Putamen (tissue), 1 donor: ENCODE measurements around the gene MGAT5B.

ENCODE experiments used
- DNase-seq: peaks from one replicate; pipeline ENCODE4 v3.0.0-alpha.2; 2016; ENCODE audit warnings: low spot score

Gene MGAT5B

DNA sequence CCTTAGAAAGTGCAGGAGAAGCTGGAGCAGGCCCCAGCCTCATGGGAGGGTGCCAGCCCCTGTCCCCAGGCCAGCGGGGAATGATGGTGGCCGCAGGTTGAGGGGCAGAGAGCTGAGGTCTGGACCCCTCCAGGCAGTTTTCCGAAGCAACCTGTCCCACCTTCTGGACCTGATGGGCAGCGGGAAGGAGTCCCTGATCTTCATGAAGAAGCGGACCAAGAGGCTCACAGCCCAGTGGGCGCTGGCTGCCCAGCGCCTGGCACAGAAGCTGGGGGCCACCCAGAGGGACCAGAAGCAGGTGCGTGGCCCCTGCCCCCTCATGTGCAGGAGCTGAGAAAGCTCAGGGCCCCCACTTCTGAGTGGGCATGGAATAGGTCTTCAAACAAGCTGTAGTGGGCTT is 36.8 kb downstream of the MGAT5B start:
- no peak for DNase-seq

- DNase-seq, result no peak
Observed at GRCh38 chr17:76905836-76906235, 37.6 kb downstream of the MGAT5B start.

- no peak for DNase-seq
Observed at GRCh38 chr17:76906463-76906862, 38.3 kb downstream of the MGAT5B start.

- DNase-seq, result no peak
Observed at GRCh38 chr17:76907352-76907751, 39.1 kb downstream of the MGAT5B start.

GRCh38 chr17:76909971-76910760 is 42.0 kb downstream of the MGAT5B start:
- DNase-seq, result no peak

DNA sequence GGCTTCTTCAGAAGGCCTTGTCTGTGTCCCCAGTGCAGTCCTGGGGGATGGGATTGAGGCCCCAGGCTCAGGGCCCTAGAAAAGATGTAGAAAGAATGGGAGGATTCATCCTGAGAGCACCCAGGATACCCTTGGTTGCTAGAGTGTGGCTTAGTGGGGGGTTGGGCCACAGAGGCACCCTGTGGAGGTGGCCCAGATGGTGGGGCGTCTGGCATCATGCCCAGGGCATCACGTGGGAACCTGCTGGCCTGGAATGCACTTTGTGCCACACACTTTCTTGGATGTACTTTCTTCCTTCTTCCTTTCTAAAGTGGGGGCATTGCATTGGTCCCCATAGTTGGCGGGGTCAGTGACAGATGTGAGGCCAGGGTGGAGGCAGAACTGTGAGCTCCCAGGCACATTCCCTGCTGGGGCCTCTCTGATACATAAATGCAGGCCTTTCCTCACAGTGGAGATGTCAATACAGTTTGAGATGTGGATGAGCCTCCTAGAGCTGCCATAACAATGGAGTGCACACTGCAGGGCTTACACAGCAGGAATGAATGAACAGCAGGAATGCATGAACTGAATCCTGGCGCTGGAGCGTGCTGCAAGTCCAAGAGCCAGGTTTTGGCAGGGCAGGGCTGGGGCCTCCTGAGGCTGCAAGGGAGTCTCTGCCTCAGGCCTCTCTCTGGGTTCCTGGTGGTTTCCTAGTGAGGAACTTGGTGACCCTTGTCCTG is 43.3 kb downstream of the MGAT5B start:
- DNase-seq, result no peak

- peak; percentile 72 for DNase-seq
Observed at GRCh38 chr17:76912421-76913164, 44.4 kb downstream of the MGAT5B start.

- no peak for DNase-seq
Observed at GRCh38 chr17:76914937-76915336, 46.7 kb downstream of the MGAT5B start.

- no peak for DNase-seq
Observed at GRCh38 chr17:76915840-76916510, 47.8 kb downstream of the MGAT5B start.

GRCh38 chr17:76917829-76918228 is 49.6 kb downstream of the MGAT5B start:
- no peak for DNase-seq

DNA sequence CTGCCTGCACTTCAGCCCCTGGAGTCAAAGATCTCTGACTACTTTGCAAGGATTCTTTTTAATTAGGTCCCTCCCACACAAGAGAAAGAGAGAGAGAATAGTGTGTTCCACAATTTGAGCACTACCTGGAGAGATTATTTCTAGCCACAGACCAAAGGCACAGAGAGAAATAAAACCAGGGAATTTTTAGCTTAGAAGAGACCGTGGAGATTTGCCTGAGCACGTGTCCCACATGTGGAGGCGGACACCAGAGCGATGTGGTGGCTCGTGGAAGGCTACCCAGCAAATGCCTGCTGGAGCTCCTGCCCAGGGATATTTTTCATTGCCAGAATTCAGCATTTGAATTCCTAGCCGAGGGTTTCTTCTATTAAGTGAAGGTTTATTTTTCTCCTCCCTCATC is 50.6 kb downstream of the MGAT5B start:
- peak; percentile 62 for DNase-seq

GRCh38 chr17:76920364-76921139 is 52.3 kb downstream of the MGAT5B start:
- DNase-seq, result no peak

DNA sequence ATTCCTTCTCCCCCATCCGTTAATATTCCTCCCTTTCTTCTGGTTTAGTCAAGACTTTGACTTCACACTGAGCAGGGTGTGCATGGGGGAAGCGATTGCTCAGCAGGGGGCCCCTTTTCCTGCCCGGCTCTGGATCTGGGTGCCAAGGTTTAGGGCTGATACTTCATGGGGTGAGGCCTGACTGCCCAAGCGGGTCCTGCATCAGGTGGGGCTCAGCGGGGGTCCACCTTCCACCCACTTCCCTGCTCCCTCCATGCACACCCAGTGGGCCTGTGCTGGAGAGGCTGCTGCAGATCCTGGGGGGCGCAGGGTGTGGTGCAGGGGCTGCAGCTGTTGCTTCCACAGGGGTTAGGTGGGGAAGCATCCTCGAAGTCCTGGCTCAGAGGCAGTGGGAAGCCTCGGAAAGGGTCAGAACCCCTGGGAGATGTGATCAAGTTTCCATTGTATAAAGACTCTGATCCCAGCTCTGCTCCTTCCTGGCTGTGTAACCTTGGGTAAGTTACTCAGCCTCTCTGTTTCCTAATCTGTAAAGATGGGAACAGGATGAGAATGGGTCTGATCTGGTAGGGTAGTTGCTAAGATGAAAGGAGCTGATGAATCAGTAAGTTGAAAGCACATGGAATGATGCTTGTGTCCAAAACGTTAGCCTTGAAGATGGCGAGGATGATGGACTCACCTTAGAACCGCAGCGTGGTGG is 53.3 kb downstream of the MGAT5B start:
- DNase-seq, result no peak

DNA sequence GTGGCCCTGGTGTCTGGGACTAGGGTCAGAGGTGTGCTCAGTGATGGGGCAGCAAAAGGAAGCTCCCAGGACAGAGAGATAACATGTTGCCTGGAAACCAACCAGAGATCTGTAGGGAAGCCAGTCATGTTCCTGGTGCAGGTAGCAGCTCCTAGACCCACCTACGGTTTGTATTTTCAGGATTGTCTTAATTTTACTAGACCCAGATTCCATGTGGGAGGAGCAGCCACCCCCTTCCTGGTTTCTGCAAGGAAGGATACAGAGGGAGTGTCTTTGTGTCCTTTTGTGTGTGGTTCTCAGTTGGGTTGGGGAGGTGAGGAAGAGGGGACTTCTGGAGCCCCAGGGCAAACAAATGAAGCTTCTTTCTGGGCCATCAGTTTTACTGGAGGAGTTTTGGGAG is 53.9 kb downstream of the MGAT5B start:
- DNase-seq, result peak; percentile 65

DNA sequence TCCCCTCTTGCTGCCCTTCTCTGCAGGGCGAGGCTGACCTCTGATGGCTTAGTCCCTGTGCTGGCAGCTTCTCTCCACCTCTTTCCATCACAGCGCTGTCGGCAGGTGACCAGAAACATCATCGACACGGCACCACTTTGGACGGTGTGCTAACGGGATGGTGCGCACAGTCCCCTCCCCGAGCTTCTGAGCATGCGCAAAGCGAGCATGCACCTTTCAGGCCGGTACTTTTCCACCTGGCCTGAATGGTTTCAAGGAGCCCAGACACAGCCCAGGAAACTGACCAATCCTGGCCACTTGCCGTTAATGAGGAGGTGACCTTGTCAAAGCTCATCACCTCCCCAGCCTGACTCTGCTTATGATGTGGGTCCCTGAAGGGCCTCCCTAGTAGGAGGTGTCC is 54.8 kb downstream of the MGAT5B start:
- DNase-seq, result no peak

DNA sequence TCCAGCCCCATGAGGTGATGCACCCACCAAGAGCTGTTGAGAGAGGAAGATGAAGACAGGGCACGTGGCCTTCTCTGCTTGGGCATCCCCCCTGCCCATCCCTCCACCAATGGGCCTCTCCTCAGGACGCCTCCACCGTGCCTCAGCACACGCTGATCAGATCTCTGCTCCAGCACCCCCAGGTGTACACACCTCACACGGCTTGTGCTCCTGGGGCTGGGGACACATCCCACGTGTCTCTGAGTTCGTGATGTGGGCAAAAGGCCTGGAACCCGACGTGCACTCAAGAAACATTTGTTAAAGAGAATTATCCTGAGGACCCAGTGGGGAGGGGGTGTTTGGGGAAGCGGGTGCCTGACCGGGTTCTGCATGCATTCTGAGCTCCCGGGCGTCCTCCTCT is 55.3 kb downstream of the MGAT5B start:
- no peak for DNase-seq

DNA sequence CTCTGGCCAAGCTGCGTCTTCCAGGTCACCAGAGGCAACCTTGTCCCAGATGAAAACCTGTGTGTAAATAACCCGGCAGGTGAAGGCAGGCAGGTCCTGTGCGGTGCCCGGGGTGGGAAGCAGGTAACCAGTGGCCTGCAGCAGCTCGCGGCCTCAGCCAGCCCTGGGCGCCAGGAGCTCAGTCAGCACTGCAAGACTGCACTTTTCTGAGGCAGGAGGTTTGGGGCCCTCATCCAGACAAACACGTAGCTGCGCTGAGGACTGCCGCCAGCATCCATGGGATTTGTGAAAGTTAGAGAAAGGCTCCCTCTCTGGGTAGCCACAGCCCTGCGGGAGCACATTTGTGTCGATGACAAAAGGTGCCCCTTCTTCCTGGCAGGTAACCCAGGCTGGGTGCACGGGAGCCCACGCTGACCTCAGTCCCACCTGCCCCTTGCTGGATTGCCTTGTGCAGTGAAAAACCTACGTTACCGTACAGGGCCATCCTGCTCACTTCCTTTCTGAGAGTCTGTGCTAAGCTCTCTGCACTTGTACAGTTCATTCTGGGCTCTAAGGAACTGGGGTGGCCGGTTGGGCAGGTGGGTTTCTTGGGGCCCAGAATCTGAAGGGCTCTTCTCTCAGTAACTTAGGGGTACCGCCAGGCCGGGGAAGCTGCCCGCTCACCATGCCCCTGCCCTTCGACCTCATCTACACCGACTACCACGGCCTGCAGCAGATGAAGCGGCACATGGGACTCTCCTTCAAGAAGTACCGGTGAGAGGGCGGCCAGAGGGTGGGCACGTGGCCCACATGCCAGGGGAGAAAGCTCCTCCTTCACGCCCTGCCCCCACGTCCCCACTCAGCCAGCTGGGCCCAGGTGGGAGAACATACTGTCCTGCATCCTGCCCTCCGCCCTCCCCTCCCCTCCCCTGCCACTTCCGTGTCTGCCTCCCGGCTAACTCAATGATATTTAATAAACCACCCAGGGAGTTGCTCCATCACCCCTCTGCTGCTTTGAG is 56.4 kb downstream of the MGAT5B start:
- no peak for DNase-seq

- DNase-seq, result peak; percentile 66
Observed at GRCh38 chr17:76925441-76925891, 57.3 kb downstream of the MGAT5B start.

GRCh38 chr17:76926237-76926866 is 58.1 kb downstream of the MGAT5B start:
- DNase-seq, result no peak
